RKO (cell line): ENCODE data around the gene RBM4B.
"Not testable (repeated sequence)": the region's sequence is repeated elsewhere in the genome, so short reads cannot be mapped to it uniquely, and the experiment has no call there.

Experiments
- DNase-seq: peaks from one replicate; pipeline ENCODE4 v3.0.0-alpha.2; 2016; ENCODE audit warnings: low spot score

The RBM4B gene

GRCh38 chr11:66639814-66640340 lies 37.8 kb downstream of the RBM4B start:
- not testable (repeated sequence) for DNase-seq

- peak; percentile 57 for DNase-seq
These were observed 38.4 kb downstream of the RBM4B start for GRCh38 chr11:66639066-66639813.

GRCh38 chr11:66638177-66639065 lies 39.3 kb downstream of the RBM4B start, which contains the start of gene RBM4:
TSS of gene RBM4 (plus strand) at chr11:66638703. CDS start at chr11:66639712, 1,009 bp downstream.
- DNase-seq = peak; percentile 100

GRCh38 chr11:66637557-66638176 lies 40.0 kb downstream of the RBM4B start:
- DNase-seq = peak; percentile 53

GRCh38 chr11:66636411-66636810 lies 41.3 kb downstream of the RBM4B start:
- DNase-seq = no peak

- DNase-seq = no peak
These were observed 44.7 kb downstream of the RBM4B start for GRCh38 chr11:66632952-66633351.

GRCh38 chr11:66631883-66632282 lies 45.8 kb downstream of the RBM4B start:
- no peak for DNase-seq

GRCh38 chr11:66629356-66629755 lies 48.3 kb downstream of the RBM4B start:
- DNase-seq = no peak

- no peak for DNase-seq
These were observed 49.6 kb downstream of the RBM4B start for GRCh38 chr11:66628061-66628603.

- no peak for DNase-seq
These were observed 50.8 kb downstream of the RBM4B start for GRCh38 chr11:66626926-66627325.

- no peak for DNase-seq
These were observed 51.3 kb downstream of the RBM4B start for GRCh38 chr11:66626382-66626781.

GRCh38 chr11:66625752-66626149 lies 51.9 kb downstream of the RBM4B start:
- DNase-seq = no peak

- no peak for DNase-seq
These were observed 52.5 kb downstream of the RBM4B start for GRCh38 chr11:66625041-66625751.

- no peak for DNase-seq
These were observed 53.2 kb downstream of the RBM4B start for GRCh38 chr11:66624450-66624849.

GRCh38 chr11:66619080-66619554 lies 58.6 kb downstream of the RBM4B start:
- DNase-seq = peak; percentile 65

GRCh38 chr11:66617155-66617834 lies 60.4 kb downstream of the RBM4B start:
- peak; percentile 85 for DNase-seq

GRCh38 chr11:66616379-66617154 lies 61.1 kb downstream of the RBM4B start, which contains the start of gene RBM14:
TSS of gene RBM14 (plus strand) at chr11:66616630. CDS start at chr11:66616721, 91 bp downstream.
- DNase-seq = peak; percentile 98
